ENCODE measurements around the gene LRRC8D.

The LRRC8D gene

GRCh38 chr1:89808441-89809117 is 12.3 kb upstream of the LRRC8D start:
- TF ChIP-seq CTCF (IDR thresholded peaks at IDR 0.05; ENCODE audit: borderline replicate concordance, insufficient read depth, low read depth, low read length) = no peak
- no peak overlapping the region for H3K4me3 ChIP-seq (ENCODE audit: low read depth, low read length)

GRCh38 chr1:89809556-89809955 is 11.3 kb upstream of the LRRC8D start:
- no peak overlapping the region for H3K4me3 ChIP-seq (ENCODE audit: low read depth, low read length)
- no peak for TF ChIP-seq CTCF (IDR thresholded peaks at IDR 0.05; ENCODE audit: borderline replicate concordance, insufficient read depth, low read depth, low read length)

- TF ChIP-seq CTCF (IDR thresholded peaks at IDR 0.05; ENCODE audit: borderline replicate concordance, insufficient read depth, low read depth, low read length) = no peak
- H3K4me3 ChIP-seq (ENCODE audit: low read depth, low read length) = no peak overlapping the region
These were observed 10.5 kb upstream of the LRRC8D start for GRCh38 chr1:89810302-89810701.

GRCh38 chr1:89810880-89811279 is 10.0 kb upstream of the LRRC8D start:
- no peak overlapping the region for H3K4me3 ChIP-seq (ENCODE audit: low read depth, low read length)
- TF ChIP-seq CTCF (IDR thresholded peaks at IDR 0.05; ENCODE audit: borderline replicate concordance, insufficient read depth, low read depth, low read length) = no peak

- H3K4me3 ChIP-seq (ENCODE audit: low read depth, low read length) = no peak overlapping the region
- TF ChIP-seq CTCF (IDR thresholded peaks at IDR 0.05; ENCODE audit: borderline replicate concordance, insufficient read depth, low read depth, low read length) = no peak
These were observed 7.8 kb upstream of the LRRC8D start for GRCh38 chr1:89812992-89813391.

GRCh38 chr1:89815040-89815439 is 5.8 kb upstream of the LRRC8D start:
- no peak for TF ChIP-seq CTCF (IDR thresholded peaks at IDR 0.05; ENCODE audit: borderline replicate concordance, insufficient read depth, low read depth, low read length)

GRCh38 chr1:89815611-89816010 is 5.2 kb upstream of the LRRC8D start:
- no peak for TF ChIP-seq CTCF (IDR thresholded peaks at IDR 0.05; ENCODE audit: borderline replicate concordance, insufficient read depth, low read depth, low read length)
- no peak overlapping the region for H3K4me3 ChIP-seq (ENCODE audit: low read depth, low read length)

More at GRCh38 chr1:89815040-89815439, 5.8 kb upstream of the LRRC8D start:
- no peak overlapping the region for H3K4me3 ChIP-seq (ENCODE audit: low read depth, low read length)

Measured in GM12875 (cell line).